HG03159 (cell line): ENCODE results near the gene DNAJA4.

Source experiments
- ATAC-seq: cut with Tn5 transposase; IDR thresholded peaks from one replicate; pipeline ENCODE4 v1.9.1; 2021; ENCODE audit warnings: mild to moderate bottlenecking, moderate library complexity; ENCODE audit not compliant: unreplicated experiment

DNAJA4 gene

DNA sequence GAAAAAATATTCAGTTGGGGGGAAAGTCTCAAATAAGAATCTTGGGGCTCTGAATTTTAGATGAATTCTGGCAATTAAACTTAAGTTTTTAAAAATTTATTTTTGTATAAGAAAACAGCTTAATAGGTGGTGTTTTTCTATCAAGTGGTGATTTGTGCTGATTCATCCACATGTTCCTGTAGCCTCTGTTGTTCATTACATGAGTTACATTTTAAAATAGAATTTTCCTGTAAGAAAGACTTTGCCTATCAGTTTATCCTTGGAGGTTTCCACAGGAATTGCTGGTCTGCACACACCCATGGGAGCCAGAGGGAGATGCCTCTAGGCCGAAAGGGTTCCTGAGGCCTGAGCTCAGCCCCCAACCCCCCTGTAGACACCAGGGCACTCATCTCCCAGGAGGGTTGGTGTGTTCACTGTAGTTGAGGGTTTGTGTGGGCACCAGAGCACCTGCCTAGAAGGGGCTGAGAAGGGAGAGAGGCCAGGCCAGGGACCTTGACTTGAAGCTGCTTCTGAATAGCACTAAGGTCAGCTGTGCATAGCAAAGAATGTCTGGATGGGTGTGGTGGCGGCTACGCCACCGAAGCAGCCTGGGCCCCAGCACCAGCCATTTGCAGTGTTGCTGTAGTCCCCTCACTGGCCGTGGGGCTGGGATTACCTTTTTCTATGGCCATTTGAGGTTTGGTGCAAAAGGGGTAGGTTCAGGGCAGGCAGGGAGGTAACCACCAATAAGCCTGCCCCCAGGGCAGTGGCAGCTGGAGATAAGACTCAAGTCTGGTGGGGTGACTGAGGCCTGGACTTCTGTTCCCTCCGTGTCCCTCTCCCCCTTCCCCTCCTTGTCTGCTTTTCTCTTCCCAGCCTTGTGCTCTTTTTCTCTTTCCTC lies 11.9 kb downstream of the DNAJA4 start:
- no peak for ATAC-seq

DNA sequence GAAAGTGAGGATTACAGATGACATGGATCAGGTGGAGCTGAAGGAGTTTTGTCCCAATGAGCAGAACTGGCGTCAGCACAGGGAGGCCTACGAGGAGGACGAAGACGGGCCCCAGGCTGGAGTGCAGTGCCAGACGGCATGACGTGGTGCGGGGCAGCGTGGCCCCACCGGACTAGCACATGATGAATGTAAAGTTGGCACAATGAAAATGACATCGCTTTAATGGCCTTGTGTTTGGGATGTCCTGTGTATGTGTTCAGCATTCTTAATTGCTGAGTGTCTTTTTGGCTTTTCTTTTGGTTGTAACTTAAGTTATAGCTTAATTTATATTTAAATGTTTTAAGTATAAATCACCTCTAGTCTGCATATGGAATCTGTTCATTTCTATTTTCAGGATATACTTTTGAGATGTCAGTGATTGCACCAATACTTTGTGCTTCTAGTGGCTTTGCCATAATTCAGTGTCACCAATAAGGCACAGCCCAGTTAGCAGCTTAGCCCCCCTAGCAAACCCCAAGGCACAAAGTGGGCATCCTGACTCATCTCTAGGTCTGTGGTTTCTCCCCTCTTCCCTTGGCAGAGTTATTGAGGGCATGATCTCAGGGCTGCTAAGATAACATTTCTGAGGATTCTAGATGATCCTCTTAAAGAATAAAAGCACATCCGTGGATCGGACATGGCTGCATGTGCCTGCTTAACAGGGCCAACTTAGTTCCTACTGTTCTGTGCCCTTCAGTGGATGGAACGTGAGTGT lies 16.1 kb downstream of the DNAJA4 start:
- ATAC-seq = no peak

DNA sequence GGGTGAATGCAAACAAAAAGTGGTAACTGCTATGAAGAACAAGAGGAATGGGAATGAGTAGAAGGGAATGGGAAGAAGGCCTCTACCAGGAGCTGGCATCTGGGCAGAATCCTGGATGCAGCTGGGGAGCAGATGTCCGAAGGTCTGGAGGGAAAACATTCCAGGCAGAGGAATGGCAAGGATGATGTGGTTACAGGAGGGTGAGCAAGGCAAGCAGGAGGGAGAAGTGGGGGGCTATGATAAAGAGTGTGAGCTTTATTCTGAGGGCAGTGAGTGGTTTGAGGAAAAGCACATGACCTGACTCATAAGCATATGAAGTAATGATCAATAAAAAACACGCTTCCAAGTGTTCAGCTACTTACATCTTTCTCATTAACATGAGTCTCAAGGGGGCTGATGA lies 18.0 kb downstream of the DNAJA4 start:
- ATAC-seq = no peak

DNA sequence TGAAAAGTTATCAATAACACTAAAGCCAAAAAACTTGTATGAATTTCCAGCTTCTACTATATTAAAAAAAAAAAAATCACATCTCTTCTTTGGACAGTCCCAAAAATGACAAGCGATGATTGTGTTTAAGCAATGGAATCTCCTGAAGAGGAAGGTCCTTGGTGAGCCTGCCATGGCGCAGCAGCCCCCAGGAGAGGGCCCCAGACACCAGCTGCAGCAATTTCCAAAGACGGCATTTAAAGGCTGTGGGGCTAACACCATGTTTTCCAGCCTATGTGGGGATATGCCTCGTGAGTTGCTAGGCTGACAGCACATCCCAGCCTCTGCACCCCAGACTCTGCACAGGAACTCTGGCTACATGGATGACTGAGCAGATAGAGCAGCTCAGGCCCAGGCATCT lies 20.4 kb downstream of the DNAJA4 start:
- no peak for ATAC-seq

DNA sequence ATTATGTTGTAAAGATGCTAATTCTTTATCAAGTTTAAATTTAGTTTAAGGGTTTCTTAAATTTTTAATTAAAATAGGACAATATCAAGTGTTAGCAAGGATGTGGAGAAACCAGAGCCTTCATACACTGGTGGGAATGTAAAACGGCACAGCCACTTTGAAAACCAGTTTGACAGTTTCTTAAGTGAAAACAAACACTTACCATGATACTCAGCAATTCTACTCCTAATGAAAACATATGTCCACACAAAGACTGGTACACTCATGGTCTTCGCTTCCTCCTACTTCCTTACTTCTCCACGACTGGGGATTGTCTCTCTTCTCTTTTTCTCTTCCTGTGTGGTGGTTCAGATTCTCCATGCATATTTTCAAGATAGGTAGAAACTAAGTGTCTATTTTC lies 25.9 kb downstream of the DNAJA4 start:
- ATAC-seq = no peak

GRCh38 chr15:78291052-78291451 lies 26.7 kb downstream of the DNAJA4 start:
- ATAC-seq = no peak

- no peak for ATAC-seq
Observed at GRCh38 chr15:78291698-78292097, 27.3 kb downstream of the DNAJA4 start.

GRCh38 chr15:78292219-78292618 lies 27.9 kb downstream of the DNAJA4 start:
- no peak for ATAC-seq

GRCh38 chr15:78299101-78299930 lies 35.0 kb downstream of the DNAJA4 start, which contains the start of gene SKIC8:
Gene SKIC8, minus strand, starts transcription at chr15:78299609. Its CDS starts 3,923 bp downstream, at chr15:78295686.
- ATAC-seq = peak; percentile 82

DNA sequence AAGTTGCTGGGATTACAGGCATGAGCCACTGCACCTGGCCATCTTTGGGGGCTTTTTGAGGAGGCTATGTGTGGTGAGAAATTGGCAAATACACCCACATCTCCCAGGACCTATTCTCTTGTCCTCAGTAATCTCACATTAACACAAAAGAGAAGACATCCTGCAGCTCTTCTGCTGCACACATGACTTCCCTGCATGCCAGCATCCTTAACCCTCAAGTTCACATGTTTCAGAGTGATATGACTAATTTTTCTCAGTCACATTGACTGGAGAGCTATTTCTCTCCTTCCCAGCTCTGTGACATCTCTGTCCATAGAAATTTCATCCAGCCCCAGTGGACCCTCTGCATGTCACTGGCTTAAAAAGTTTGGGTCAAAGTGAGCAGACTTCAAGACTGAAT lies 37.0 kb downstream of the DNAJA4 start:
- no peak for ATAC-seq

DNA sequence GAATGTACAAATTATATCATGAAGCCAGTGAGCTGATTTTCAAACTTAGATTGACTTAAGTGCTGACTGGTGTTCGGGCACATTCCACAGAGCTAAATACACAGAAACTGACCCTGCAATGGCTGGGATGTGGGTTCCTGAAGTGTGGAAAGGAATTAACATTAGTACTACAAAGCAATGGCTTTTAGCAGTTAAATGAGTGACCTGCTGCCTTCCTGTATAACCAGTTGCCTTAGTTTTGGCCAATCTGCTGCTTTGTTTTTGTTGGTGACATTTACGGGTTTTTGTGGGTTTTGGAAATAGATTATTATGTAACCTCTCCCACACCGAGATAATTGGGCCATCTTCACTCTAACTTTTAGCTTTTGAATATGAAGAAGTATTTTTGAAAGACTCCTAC lies 37.5 kb downstream of the DNAJA4 start:
- no peak for ATAC-seq

- no peak for ATAC-seq
Observed at GRCh38 chr15:78302579-78303312, 38.4 kb downstream of the DNAJA4 start.

- no peak for ATAC-seq
Observed at GRCh38 chr15:78304216-78305066, 40.1 kb downstream of the DNAJA4 start.

DNA sequence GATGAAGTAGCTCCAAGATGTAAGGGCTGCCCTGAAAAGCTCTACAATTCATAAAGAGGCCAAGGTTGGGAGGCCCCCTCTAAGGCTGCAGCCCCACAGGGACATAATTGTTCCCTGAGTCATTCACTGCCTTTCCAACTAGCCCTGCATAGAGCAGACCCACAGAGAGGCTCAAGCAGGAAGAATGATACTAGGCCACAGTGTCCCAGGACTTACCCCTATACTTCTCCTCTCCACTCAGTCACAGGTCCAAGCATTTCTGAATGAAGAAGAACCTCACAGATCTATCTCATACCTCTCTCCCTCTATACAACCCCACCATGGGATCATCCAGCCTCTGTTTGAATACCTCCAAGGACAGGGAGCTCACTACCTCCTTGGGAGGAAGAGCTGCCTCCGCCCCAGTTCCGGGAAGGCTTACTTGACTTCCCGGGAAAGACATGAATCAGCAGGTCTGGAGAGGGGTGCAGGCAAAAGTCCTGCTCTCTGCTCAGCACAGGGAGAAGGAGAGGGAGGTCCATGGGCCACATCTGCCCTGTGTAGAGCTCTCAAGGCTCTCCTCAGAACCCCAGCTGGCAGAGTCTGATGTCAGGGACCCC lies 41.9 kb downstream of the DNAJA4 start:
- ATAC-seq = no peak

DNA sequence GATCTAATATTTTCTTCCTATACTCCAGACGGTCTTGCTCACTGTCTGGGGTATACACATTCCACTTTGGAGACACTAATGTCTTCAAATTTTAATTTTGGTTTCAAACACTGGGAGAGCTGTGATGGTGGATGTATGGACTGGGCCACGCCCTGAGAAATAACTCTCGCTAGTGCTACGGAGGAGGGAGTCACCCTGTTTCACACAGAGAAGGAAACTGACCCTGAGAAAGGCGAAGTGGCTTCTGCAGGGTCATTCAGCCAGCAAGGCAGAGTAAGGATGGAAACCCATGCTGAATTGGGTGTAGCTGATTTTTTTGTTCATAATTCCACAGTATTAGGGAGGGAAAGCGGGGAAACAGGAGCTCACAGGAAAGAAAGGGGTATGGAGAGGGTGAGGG lies 43.6 kb downstream of the DNAJA4 start:
- no peak for ATAC-seq

DNA sequence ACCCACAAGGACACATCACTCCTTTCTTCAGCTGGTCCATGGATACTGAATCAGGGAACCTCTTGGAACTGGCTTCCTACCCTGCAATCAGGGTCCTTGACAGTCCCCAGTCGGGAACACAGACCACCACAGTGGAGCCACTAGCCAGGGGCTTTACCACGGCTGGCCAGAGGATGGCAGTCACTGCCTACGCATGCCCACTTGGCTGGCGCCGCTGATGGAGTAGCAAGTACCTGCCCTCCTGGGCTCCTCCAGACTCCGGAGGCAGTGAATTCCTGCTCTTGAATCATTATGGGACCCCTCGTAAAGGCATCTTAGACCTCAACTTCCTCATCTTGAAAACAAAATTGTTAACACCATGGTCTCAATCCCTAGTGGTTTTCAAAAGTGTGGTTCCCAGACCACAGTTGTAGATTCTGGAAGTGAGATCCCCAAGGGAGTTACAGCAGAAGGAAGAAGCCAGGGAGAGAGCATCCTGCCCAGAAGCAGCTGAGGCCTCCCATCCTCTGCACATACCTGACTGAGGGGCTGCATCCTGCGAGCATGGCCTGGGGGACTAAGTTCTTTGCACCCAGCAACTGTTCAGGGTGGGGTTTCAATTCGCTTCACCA lies 44.2 kb downstream of the DNAJA4 start:
- ATAC-seq = no peak

- no peak for ATAC-seq
Observed at GRCh38 chr15:78311292-78311691, 46.9 kb downstream of the DNAJA4 start.

DNA sequence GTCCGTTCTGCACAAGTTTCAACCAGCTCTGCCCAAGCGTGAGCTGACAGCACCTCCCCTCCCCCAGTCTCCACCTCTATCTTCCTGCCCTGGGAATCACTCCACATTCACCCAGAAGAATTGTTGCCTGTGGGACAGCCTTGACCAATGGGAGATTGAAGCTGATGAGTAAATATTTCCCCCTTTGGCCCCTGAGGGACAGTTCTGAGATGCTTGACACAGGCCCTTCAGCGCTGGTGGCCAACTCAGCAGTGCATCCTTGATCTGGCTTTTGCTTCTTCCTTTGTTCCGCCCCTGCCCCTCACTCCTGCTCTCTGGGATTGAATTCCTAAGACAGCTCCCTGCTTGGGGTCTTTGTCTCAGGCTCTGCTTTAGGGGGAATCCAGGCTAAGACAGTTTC lies 48.2 kb downstream of the DNAJA4 start:
- no peak for ATAC-seq

DNA sequence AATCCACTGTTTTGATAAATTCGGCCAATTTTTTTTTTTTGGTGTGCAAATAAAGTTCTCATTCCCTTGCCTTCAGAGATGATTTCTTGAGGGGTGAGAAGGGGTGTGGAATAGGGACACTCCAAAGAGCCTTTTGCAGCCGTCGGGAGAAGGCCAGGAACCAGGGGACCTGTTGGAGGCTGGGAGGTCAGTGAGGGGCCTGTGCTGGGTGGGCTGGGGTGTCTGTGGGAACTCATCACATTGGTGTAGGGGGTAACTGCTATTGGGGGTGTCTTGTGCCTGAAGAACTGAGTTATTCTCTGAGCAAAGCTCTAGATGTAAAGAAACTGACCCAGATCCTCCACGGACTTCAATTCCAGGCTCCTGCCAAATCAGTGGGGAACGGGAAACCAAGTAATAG lies 48.6 kb downstream of the DNAJA4 start:
- no peak for ATAC-seq
